ENCODE data around the gene KCNC4. TPM values are rescaled to one million over a fixed set of nuclear protein-coding genes. Genes with fewer than 3 reads are reported as not detected.

KCNC4 gene
- 1 to 10 TPM; 4.8 to 9.4 (median 7.7) TPM for total RNA-seq

GRCh38 chr1:110209715-110210603, at the start of gene KCNC4:
KCNC4 (plus strand) TSS chr1:110210314; CDS start chr1:110211500, 1,186 bp downstream.
- no peak for TF ChIP-seq CTCF (IDR thresholded peaks at IDR 0.05)
- TF ChIP-seq POLR2A (IDR thresholded peaks at IDR 0.05): no peak
- intact Hi-C loops (cut with DNase I; ENCODE audit: low total_unique reads): no loop called here
- WGBS, 2 donors: 4% methylated on average over 48 to 56 of the region's 103 CpGs
- peak within 1 kb of the TSS; percentile 71 for H3K4me3 ChIP-seq (ENCODE audit: low read depth, poor library complexity, severe bottlenecking)
- peak; percentile 85 to 97 for DNase-seq (ENCODE audit: low spot score in 2 of 2)

GRCh38 chr1:110160538-110161100, 49.5 kb upstream of the KCNC4 start:
- intact Hi-C loops (cut with DNase I; ENCODE audit: low total_unique reads): no loop called here
- no peak overlapping the region for H3K4me3 ChIP-seq (ENCODE audit: low read depth, poor library complexity, severe bottlenecking)
- WGBS, 2 donors: 42 to 43% methylated on average over 10 of the region's 10 CpGs
- TF ChIP-seq POLR2A (IDR thresholded peaks at IDR 0.05) (no peak), CTCF (IDR thresholded peaks at IDR 0.05) (no peak)
- DNase-seq (ENCODE audit: low spot score in 2 of 2): no peak

GRCh38 chr1:110161165-110161564, 48.9 kb upstream of the KCNC4 start:
- H3K4me3 ChIP-seq (ENCODE audit: low read depth, poor library complexity, severe bottlenecking): no peak overlapping the region
- 92 to 93% methylated on average over 2 to 3 of the region's 3 CpGs for WGBS, 2 donors
- TF ChIP-seq POLR2A (IDR thresholded peaks at IDR 0.05): no peak
- TF ChIP-seq CTCF (IDR thresholded peaks at IDR 0.05): no peak
- no peak for DNase-seq (ENCODE audit: low spot score in 2 of 2)
- intact Hi-C loops (cut with DNase I; ENCODE audit: low total_unique reads): no loop called here

- H3K4me3 ChIP-seq (ENCODE audit: low read depth, poor library complexity, severe bottlenecking): no peak overlapping the region
- intact Hi-C loops (cut with DNase I; ENCODE audit: low total_unique reads): no loop called here
- 87 to 94% methylated on average over 11 of the region's 11 CpGs for WGBS, 2 donors
- TF ChIP-seq POLR2A (IDR thresholded peaks at IDR 0.05) (no peak), CTCF (IDR thresholded peaks at IDR 0.05) (no peak)
- DNase-seq (ENCODE audit: low spot score in 2 of 2): no peak
These were observed 48.3 kb upstream of the KCNC4 start for GRCh38 chr1:110161849-110162248.

- intact Hi-C loops (cut with DNase I; ENCODE audit: low total_unique reads): no loop called here
- DNase-seq (ENCODE audit: low spot score in 2 of 2): no peak
- TF ChIP-seq CTCF (IDR thresholded peaks at IDR 0.05) (no peak), POLR2A (IDR thresholded peaks at IDR 0.05) (no peak)
- no peak overlapping the region for H3K4me3 ChIP-seq (ENCODE audit: low read depth, poor library complexity, severe bottlenecking)
- 50 to 55% methylated on average over 7 of the region's 7 CpGs for WGBS, 2 donors
These were observed 46.5 kb upstream of the KCNC4 start for GRCh38 chr1:110163591-110163990.
